GM19193 (cell line): Measurements from ENCODE around the gene EYS.

Source experiments
- POLR2A ChIP-seq: IDR thresholded peaks from 4 replicates; pipeline ENCODE4 v1.6.1; 2011; ENCODE audit not compliant: insufficient read depth, insufficient read length; ENCODE audit errors: extremely low read depth

The EYS gene

DNA sequence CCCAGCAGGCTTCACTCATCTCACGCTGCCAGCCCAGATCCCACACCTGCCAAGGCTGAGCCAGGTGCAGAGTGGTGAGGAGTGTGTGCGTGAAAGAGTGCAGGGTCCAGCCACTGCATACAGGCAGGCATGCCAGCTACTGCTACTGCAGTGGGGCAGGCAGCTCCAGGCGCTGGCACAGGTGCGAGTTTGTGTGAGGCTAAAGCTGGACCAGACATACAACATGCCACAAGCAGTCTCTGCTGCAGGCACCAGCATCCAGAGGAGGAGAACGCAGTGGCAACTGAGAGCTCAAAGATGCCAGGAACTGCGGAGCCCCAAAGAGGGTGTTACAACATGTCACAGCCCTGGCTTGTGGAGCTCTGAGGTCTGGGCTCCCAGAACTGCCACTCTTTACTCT is 149.8 kb downstream of the EYS start:
- no peak for TF ChIP-seq POLR2A

DNA sequence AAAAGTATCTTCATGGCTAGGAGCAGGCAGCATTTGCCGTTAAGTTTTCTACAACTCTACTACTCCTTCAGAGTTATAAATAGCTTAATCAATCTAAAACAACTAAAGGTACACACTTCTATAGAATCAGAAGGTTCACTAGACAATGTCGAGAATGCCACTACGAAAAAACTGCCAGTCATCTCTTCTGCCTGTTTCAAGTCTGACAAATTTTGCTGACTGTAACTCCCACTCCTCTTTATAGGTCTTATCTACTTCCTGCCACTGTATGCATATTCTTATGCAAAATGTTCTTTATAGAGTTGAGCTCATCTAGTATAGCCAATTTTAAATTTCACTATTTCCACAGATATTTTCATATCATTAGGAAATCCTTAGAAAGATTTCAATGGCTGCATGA is 160.1 kb downstream of the EYS start:
- no peak for TF ChIP-seq POLR2A

DNA sequence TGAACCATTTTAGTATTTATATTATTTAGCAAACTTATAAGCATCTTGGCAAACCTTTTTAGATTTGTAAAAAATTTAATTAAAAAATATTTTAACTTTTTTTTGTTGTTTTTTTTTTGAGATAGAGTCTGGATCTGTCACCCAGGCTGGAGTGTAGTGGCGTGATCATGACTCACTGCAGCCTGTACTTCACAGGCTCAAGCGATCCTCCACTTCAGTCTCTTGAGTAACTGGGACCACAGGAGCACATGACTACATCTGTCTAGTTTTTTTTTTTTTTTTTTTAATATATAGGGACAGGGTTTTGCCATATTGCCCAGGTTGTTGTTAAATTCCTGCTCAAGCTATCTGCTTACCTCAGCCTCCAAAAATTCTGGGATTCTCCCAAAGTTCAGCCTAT is 161.1 kb downstream of the EYS start:
- TF ChIP-seq POLR2A = no peak

DNA sequence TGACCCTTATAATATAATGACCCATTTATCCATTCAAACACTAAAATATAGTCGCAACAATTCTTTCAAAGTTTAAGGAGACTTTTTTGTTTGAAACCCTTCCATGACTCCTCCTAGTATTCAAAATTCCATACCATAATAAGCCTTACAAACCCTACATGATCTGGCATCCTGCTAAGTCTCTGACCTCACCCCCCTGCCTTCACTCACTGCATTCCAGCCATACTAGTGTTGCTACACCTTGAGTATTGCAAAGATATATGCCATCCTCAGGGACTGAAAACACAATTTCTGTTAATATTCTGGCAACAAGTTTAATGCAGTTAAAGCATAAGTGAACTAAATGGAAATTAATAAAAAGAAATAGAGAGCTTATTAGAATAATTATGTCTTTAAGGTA is 168.4 kb downstream of the EYS start:
- no peak for TF ChIP-seq POLR2A

- no peak for TF ChIP-seq POLR2A
Observed at GRCh38 chr6:65537600-65537999, 169.4 kb downstream of the EYS start.

GRCh38 chr6:65531533-65531932 is 175.5 kb downstream of the EYS start:
- no peak for TF ChIP-seq POLR2A

DNA sequence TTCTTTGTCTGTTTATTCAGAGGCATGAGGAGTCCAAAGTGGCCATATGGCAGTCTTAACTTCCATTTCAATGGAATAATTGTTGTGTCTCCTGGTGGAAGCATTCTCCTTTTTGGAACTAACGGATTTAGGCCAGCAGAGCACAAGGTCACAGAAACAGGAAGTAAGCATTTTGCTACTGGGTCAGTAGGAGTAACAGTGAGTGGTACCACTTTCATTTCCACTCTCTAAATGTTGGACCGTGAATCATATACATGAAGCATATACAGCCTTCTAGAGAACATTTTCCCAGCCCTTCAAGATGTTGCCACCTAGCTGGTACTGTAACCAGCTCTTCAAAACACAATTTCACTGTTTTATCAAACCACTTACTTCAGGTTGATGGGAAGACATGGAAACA is 182.8 kb downstream of the EYS start:
- no peak for TF ChIP-seq POLR2A

GRCh38 chr6:65505736-65506135 is 201.3 kb downstream of the EYS start:
- TF ChIP-seq POLR2A = no peak

- TF ChIP-seq POLR2A = no peak
Observed at GRCh38 chr6:65501045-65501444, 206.0 kb downstream of the EYS start.

- TF ChIP-seq POLR2A = no peak
Observed at GRCh38 chr6:65469650-65470049, 237.4 kb downstream of the EYS start.

DNA sequence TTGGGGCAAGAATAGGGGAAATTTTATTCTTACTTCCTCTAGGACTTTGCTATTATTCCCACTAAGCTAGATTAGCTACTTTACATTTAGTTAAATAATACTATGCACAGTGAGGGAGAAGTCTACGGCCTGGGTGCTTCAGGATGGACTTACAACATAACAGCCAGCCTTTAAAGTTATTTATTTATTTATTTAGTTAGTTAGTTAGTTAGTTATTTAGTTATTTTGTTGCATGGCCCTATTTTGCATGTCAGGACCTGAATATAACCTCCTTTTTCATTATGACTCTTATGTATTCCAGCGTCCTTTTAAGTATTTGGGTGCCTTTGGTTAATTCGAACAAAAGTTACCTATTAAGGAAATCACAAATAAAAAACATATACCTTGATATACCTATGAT is 238.7 kb downstream of the EYS start:
- no peak for TF ChIP-seq POLR2A

- no peak for TF ChIP-seq POLR2A
Observed at GRCh38 chr6:65461121-65461520, 245.9 kb downstream of the EYS start.

DNA sequence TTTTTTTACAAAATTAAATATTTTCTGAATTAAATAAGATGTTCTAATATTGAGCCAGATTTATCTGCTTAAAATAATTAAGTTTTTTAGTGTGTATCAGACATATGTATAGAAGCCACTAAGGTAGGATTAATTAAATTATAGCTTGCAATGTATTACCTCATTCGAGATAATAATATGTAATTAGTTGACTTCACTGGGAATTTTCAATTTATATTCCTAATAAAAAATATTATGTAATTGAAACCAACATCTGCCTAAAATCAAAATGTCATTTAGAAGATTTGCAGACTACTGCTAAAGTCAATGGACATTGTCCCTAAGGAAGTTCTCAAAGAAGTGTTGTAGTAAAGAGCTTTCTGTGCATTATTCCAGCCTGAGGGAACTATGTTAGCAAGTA is 254.7 kb downstream of the EYS start:
- TF ChIP-seq POLR2A = no peak

GRCh38 chr6:65450451-65450850 is 256.6 kb downstream of the EYS start:
- no peak for TF ChIP-seq POLR2A

DNA sequence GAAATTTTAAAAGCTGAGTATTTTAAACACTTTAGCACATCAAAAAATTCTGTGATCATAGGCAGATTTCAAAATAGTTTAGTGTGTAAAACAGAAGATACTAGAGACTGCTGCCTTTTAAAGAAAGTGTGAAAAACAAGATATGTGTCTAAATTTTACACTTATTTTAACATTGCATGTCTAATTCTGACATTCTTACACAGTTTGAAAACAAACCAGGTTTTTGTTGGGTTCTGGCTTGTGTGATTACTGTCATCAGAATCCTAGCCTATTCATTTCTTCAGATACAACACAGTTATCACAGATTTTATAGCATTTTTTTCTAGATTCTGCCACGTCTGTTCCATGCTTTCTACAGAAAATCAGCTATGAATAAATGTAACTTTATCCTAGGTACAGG is 257.1 kb downstream of the EYS start:
- no peak for TF ChIP-seq POLR2A

DNA sequence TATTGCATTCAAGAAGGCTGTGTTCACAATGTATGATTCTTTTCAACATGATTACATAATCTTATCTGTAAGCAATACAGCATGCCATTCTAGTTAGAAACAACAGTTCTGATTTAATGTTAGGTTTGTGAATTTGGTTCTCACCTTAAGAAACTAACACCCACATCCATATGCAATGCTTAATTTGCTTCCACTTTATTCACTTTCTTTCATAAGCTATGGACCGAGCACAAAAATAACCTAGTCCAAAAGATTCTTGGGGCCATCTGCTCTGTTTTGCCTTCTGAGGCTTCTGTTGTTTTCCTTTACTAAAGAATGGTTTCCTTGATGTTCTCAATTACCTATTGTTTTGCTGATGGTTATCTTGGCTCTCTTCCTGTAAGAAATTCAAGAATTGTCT is 258.2 kb downstream of the EYS start:
- no peak for TF ChIP-seq POLR2A

GRCh38 chr6:65436281-65436680 is 270.7 kb downstream of the EYS start:
- no peak for TF ChIP-seq POLR2A

GRCh38 chr6:65416621-65417020 is 290.4 kb downstream of the EYS start:
- TF ChIP-seq POLR2A = no peak
